Hepatocyte (in vitro differentiated cells): ENCODE data around the gene DCAF6.

ENCODE experiments used
- CTCF ChIP-seq: fragments of 200-600 bp; sonication (generic); IDR thresholded peaks from 2 replicates; pipeline ENCODE4 v1.5.1; 2016; ENCODE audit warnings: antibody characterized with exemption, mild to moderate bottlenecking; ENCODE audit not compliant: poor library complexity
- EZH2 ChIP-seq: fragments of 200-600 bp; sonication (generic); IDR thresholded peaks from 2 replicates; pipeline ENCODE4 v1.6.1; 2016; ENCODE audit warnings: antibody characterized with exemption, mild to moderate bottlenecking, borderline replicate concordance

DNA sequence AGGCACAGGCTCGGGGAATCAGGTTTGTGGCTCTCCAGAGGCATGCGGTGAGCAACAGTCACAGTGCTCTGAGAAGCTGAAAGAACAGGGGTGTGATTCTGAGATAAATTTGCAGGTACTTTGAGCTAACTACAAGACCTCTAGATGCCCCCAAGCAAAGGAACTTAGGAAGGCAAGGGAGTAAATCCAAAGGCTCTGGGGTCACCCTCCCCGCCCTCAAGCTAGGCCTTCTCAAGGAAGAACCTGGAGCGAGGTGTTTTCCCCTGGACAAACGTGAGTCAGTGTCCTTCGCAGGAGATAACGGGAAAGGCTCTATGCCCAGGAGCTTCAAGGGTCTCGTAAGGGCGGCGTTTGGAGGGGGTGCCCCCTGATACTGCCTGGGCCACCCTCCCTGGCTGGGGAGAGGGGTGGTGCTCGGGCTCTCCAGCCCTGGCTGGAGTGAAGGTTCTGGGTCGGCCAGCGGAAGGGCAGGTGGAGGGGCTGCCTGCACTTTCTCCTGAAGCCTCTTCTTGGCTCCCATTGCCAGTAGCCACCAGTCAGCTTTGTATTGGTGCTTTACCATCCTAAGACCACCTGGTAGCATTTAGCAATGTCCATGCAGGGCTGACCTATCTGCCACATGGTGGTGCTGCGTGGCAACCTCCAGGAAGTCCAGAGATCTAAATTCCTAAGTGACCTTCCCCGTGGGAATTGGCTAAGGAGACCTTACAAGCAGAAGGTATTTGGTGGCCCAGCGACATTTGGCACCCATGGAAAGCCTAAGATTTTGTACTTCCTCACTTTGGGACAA lies 156.3 kb downstream of the DCAF6 start:
- TF ChIP-seq CTCF = peak; percentile 44
- TF ChIP-seq EZH2 = no peak
